GM19467 (cell line): ENCODE data around the gene OR2S2.
"Not testable (repeated sequence)": the region's sequence is repeated elsewhere in the genome, so short reads cannot be mapped to it uniquely, and the experiment has no call there.

ENCODE experiments used
- ATAC-seq: cut with Tn5 transposase; IDR thresholded peaks from one replicate; pipeline ENCODE4 v1.9.1; 2021; ENCODE audit warnings: mild to moderate bottlenecking, moderate library complexity; ENCODE audit not compliant: unreplicated experiment

Gene OR2S2

GRCh38 chr9:35934069-35934468 lies 23.9 kb downstream of the OR2S2 start:
- ATAC-seq = not testable (repeated sequence)

GRCh38 chr9:35933550-35934067 lies 24.3 kb downstream of the OR2S2 start:
- no peak for ATAC-seq

- ATAC-seq = no peak
Observed at GRCh38 chr9:35932735-35933134, 25.2 kb downstream of the OR2S2 start.

GRCh38 chr9:35930989-35931388 lies 27.0 kb downstream of the OR2S2 start:
- no peak for ATAC-seq

GRCh38 chr9:35930521-35930920 lies 27.4 kb downstream of the OR2S2 start:
- no peak for ATAC-seq

GRCh38 chr9:35929453-35929718 lies 28.6 kb downstream of the OR2S2 start:
- ATAC-seq = no peak

- no peak for ATAC-seq
Observed at GRCh38 chr9:35928591-35929452, 29.1 kb downstream of the OR2S2 start.

- no peak for ATAC-seq
Observed at GRCh38 chr9:35923927-35924763, 33.8 kb downstream of the OR2S2 start.

- ATAC-seq = no peak
Observed at GRCh38 chr9:35923598-35923926, 34.4 kb downstream of the OR2S2 start.

- ATAC-seq = no peak
Observed at GRCh38 chr9:35920051-35920620, 37.8 kb downstream of the OR2S2 start.

GRCh38 chr9:35919212-35920008 lies 38.5 kb downstream of the OR2S2 start:
- ATAC-seq = no peak

GRCh38 chr9:35918780-35919179 lies 39.2 kb downstream of the OR2S2 start:
- no peak for ATAC-seq

- no peak for ATAC-seq
Observed at GRCh38 chr9:35917261-35917660, 40.7 kb downstream of the OR2S2 start.

GRCh38 chr9:35915681-35916294 lies 42.2 kb downstream of the OR2S2 start:
- ATAC-seq = no peak

GRCh38 chr9:35914301-35914807 lies 43.6 kb downstream of the OR2S2 start:
- no peak for ATAC-seq

- not testable (repeated sequence) for ATAC-seq
Observed at GRCh38 chr9:35913429-35913828, 44.5 kb downstream of the OR2S2 start.

GRCh38 chr9:35912791-35913400 lies 45.1 kb downstream of the OR2S2 start:
- ATAC-seq = no peak

- ATAC-seq = no peak
Observed at GRCh38 chr9:35911690-35912089, 46.3 kb downstream of the OR2S2 start.

GRCh38 chr9:35910613-35911359 lies 47.2 kb downstream of the OR2S2 start:
- no peak for ATAC-seq
